ENCODE data around the gene TLK1. TPM values are rescaled to one million over a fixed set of nuclear protein-coding genes. Genes with fewer than 3 reads are reported as not detected.
A peak's percentile ranks its signal among the peaks of the same experiment; 100 is the strongest.

TLK1 gene
- total and polyA plus RNA-seq, 2 experiments from 2014 or later, result 41.2 to 45.0 TPM

- TF ChIP-seq ZNF462 (CRISPR knock-in tag; IDR thresholded peaks at IDR 0.05) (no peak), NANOG (IDR thresholded peaks at IDR 0.05; ENCODE audit: borderline replicate concordance) (no peak), ZNF331 (CRISPR knock-in tag; IDR thresholded peaks at IDR 0.05; ENCODE audit: low read depth) (no peak)
Measured at GRCh38 chr2:171201767-171202166, 41.1 kb upstream of the TLK1 start (continued).

- Histone ChIP-seq H4K20me1 (replicated peaks; ENCODE audit: insufficient read depth) (no peaks in the 10 kb centered on the region), H3K4me2 (no peak overlapping the region), H3K4me1 (ENCODE audit: insufficient read depth) (no peaks in the 10 kb centered on the region), H3K36me3 (ENCODE audit: insufficient read depth) (no peaks in the 10 kb centered on the region), H3F3A (replicated peaks; ENCODE audit: low read depth) (no peaks in the 10 kb centered on the region; the same call in 1 of the 2 replicates), H3K27ac (ENCODE audit: low read depth) (no peak overlapping the region), H3K27me3 (ENCODE audit: insufficient read depth) (no peaks in the 10 kb centered on the region), H3K79me2 (replicated peaks; ENCODE audit: insufficient read depth) (no peaks in the 10 kb centered on the region), H3K9me2 (ENCODE audit: insufficient read depth) (no peaks in the 10 kb centered on the region), H3K4me3 (no peak overlapping the region), H2AFZ (peak overlapping the region; percentile 1; the same call in 1 of the 2 replicates)
- no peaks in the 10 kb centered on the region for H3K36me3 Mint-ChIP-seq (ENCODE audit: low read depth)
- no peak for DNase-seq (ENCODE audit: low spot score)
- no peak overlapping the region for H3K27ac Mint-ChIP-seq
- peaks cover 2% of the 10 kb centered on the region; the same call in 1 of the 3 replicates for H3K4me1 Mint-ChIP-seq
- H3K27me3 Mint-ChIP-seq (ENCODE audit: insufficient read depth, low read depth, poor library complexity), result no peaks in the 10 kb centered on the region
- H3K4me3 Mint-ChIP-seq, result no peak overlapping the region
- ATAC-seq, result no peak
- no peaks in the 10 kb centered on the region for H3K9me3 Mint-ChIP-seq
- no peak for TF ChIP-seq EZH2phosphoT487 (IDR thresholded peaks at IDR 0.05; ENCODE audit: unreplicated experiment)
- no peak for TF ChIP-seq ETS1 (IDR thresholded peaks at IDR 0.05)
- TF ChIP-seq POLR2AphosphoS5 (IDR thresholded peaks at IDR 0.05; ENCODE audit: low read depth), result no peak
- no peak for TF ChIP-seq ZNF114 (CRISPR knock-in tag; IDR thresholded peaks at IDR 0.05)
- TF ChIP-seq ZNF331 (CRISPR knock-in tag; IDR thresholded peaks at IDR 0.05; ENCODE audit: low read depth), result no peak
- TF ChIP-seq EZH2 (IDR thresholded peaks at IDR 0.05; ENCODE audit: low read depth, unreplicated experiment), result no peak
- no peak for TF ChIP-seq NANOG (IDR thresholded peaks at IDR 0.05; ENCODE audit: borderline replicate concordance)
- no peak for TF ChIP-seq CREB1 (CRISPR knock-in tag; IDR thresholded peaks at IDR 0.05; ENCODE audit: low read depth)
- no peak for TF ChIP-seq JUNB (IDR thresholded peaks at IDR 0.05; ENCODE audit: unreplicated experiment)
- no peak for TF ChIP-seq CTCF (conservative IDR thresholded peaks at IDR 0.05; ENCODE audit: low read depth in 2 of 2)
- TF ChIP-seq STAT1 (IDR thresholded peaks at IDR 0.05; ENCODE audit: unreplicated experiment), result no peak
Measured at GRCh38 chr2:171201271-171201670, 40.6 kb upstream of the TLK1 start.
